Liver (tissue), 3 donors: ENCODE data around the gene RNF38.

ENCODE experiments used
- CTCF ChIP-seq: fragments of 150-350 bp; IDR thresholded peaks from 2 replicates; pipeline ENCODE4 v1.5.1; 2017; ENCODE audit warnings: improper control_type of control experiment, low read depth, low read length; ENCODE audit not compliant: missing input control
- FOXA1 ChIP-seq: IDR thresholded peaks from 2 replicates; pipeline ENCODE4 v1.6.1; 2016; ENCODE audit warnings: antibody characterized with exemption
- SP1 ChIP-seq: IDR thresholded peaks from 2 replicates; pipeline ENCODE4 v1.6.1; 2018; ENCODE audit warnings: antibody characterized with exemption, mild to moderate bottlenecking
- ZBTB33 ChIP-seq: IDR thresholded peaks from 2 replicates; pipeline ENCODE4 v1.6.1; 2016; ENCODE audit warnings: antibody characterized with exemption
- TF ChIP-seq, protein P1 (sequence below): IDR thresholded peaks from 2 replicates; pipeline ENCODE4 v1.6.1; 2016; ENCODE audit warnings: antibody characterized with exemption
- donor health status: healthy.
- donor health status: healthy.

DNA sequence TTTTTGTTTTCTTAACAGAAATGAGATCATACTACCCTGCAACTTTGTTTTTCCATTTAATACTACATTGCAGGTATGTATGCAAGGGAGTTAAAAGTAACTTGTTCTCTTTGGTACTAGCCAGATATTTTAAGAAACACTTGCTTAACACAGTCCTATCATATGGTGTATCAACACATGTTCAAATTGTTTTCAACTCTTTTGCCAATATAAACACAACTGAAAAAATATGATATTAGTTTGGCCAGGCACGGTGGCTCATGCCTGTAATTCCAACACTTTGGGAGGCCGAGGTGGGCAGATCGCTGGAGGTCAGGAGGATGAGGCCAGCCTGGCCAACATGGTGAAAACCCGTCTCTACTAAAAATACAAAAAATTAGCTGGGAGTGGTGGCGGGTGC is 41.6 kb downstream of the RNF38 start:
- TF ChIP-seq CTCF = no peak
- TF ChIP-seq SP1 = no peak
- no peak for TF ChIP-seq FOXA1
- TF ChIP-seq, protein P1, sequence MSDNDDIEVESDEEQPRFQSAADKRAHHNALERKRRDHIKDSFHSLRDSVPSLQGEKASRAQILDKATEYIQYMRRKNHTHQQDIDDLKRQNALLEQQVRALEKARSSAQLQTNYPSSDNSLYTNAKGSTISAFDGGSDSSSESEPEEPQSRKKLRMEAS = no peak
- no peak for TF ChIP-seq ZBTB33
